MCF 10A (cell line): Measurements from ENCODE around the gene CR1L. TPM values are rescaled to one million over a fixed set of nuclear protein-coding genes. Genes with fewer than 3 reads are reported as not detected.

ENCODE experiments used
- BruUV-seq: library from RNA; stranded (reverse); fragments of 400-500 nt; replicated peaks from 2 replicates; lab custom pipeline; 2021; lab: Mats Ljungman, UMichigan
- CTCF ChIA-PET: fragments of 300-600 bp; sonication (Branson Sonifier 250); formaldehyde crosslinking; extraction: SDS; loops from one replicate; lab custom pipeline; 2021; ENCODE audit warnings: antibody characterized with exemption, inconsistent platforms; lab: Yijun Ruan, JAX
- POLR2A ChIA-PET: fragments of 300-600, 350-650 bp; sonication (Branson Sonifier 250); formaldehyde crosslinking; extraction: SDS; loops from one replicate; lab custom pipeline; 2020; ENCODE audit warnings: antibody characterized with exemption, inconsistent platforms; lab: Yijun Ruan, JAX
- DNase-seq: peaks from one replicate; pipeline ENCODE4 v3.0.0-alpha.2; 2018; ENCODE audit not compliant: unreplicated experiment
- H3K27ac Mint-ChIP-seq: one replicate; pipeline ENCODE4 v1.8.0; 2022; ENCODE audit warnings: mild to moderate bottlenecking, low read depth, mixed read lengths; ENCODE audit not compliant: unreplicated experiment
- H3K27me3 Mint-ChIP-seq: one replicate; pipeline ENCODE4 v1.8.0; 2022; ENCODE audit warnings: mixed read lengths; ENCODE audit not compliant: insufficient read depth, unreplicated experiment
- H3K36me3 Mint-ChIP-seq: one replicate; pipeline ENCODE4 v1.8.0; 2022; ENCODE audit warnings: mild to moderate bottlenecking, moderate library complexity, mixed read lengths; ENCODE audit not compliant: insufficient read depth, unreplicated experiment
- H3K4me1 Mint-ChIP-seq: one replicate; pipeline ENCODE4 v1.8.0; 2022; ENCODE audit warnings: mixed read lengths; ENCODE audit not compliant: insufficient read depth, unreplicated experiment
- H3K4me3 Mint-ChIP-seq: one replicate; pipeline ENCODE4 v1.8.0; 2022; ENCODE audit warnings: mild to moderate bottlenecking, moderate library complexity, mixed read lengths; ENCODE audit not compliant: unreplicated experiment
- H3K9me3 Mint-ChIP-seq: one replicate; pipeline ENCODE4 v1.8.0; 2022; ENCODE audit warnings: mixed read lengths; ENCODE audit not compliant: unreplicated experiment
- intact Hi-C: fragments of 100-400 bp; cut with micrococcal nuclease; formaldehyde crosslinking; loops from 2 replicates; pipeline ENCODE4 v1.14.1; 2022
- total RNA-seq: library from RNA; stranded (reverse); gene quantifications from 2 replicates; pipeline ENCODE4 v1.2.3, GENCODE V29; 2022
- TF ChIP-seq, protein P1 (sequence below): fragments of 200-600 bp; IDR thresholded peaks from one replicate; pipeline ENCODE4 v1.8.0; 2022; ENCODE audit warnings: antibody characterized with exemption, mild to moderate bottlenecking; ENCODE audit not compliant: unreplicated experiment

Gene CR1L
- total RNA-seq, 1 experiment from 2014 or later: not detected

DNA sequence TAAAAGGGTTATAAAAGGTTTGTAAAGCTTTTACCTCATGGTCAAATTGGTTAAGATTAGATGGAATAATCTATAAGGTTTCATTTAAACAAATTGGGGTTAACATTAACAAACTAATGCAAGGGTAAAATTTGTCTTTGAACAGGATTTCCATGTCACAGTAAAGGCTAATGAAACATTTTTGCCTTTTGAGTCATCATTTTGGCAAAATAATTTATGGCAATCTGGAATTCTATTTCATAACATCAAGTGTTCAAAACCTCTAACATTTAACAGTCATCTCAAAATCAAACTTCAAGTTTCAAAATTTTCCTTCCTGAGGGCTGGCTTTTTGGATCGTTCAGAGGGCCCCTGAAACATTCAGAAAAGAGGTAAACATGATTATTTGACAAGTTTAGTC lies 100.4 kb downstream of the CR1L start:
- H3K4me3 Mint-ChIP-seq: peak overlapping the region; percentile 6
- POLR2A ChIA-PET: interaction anchor here (0.7 to 11.1 kb wide), 9 partner anchors 8 to 479 kb away, joined by 3 to 160 read pairs (median 4); partner anchors contain the start of gene CD46
- intact Hi-C loops: no loop called here
- CTCF ChIA-PET: interaction anchor here (1.5 kb wide), 1 partner anchor 8 kb away, joined by 7 read pairs; no protein-coding TSS in a partner anchor
- BruUV-seq: no TSS peak
- H3K27ac Mint-ChIP-seq: peak overlapping the region; percentile 70
- peaks cover 60% of the 10 kb centered on the region for H3K4me1 Mint-ChIP-seq
- H3K9me3 Mint-ChIP-seq: peaks cover 7% of the 10 kb centered on the region
- no peaks in the 10 kb centered on the region for H3K36me3 Mint-ChIP-seq
- H3K27me3 Mint-ChIP-seq: no peaks in the 10 kb centered on the region
- TF ChIP-seq, protein P1, sequence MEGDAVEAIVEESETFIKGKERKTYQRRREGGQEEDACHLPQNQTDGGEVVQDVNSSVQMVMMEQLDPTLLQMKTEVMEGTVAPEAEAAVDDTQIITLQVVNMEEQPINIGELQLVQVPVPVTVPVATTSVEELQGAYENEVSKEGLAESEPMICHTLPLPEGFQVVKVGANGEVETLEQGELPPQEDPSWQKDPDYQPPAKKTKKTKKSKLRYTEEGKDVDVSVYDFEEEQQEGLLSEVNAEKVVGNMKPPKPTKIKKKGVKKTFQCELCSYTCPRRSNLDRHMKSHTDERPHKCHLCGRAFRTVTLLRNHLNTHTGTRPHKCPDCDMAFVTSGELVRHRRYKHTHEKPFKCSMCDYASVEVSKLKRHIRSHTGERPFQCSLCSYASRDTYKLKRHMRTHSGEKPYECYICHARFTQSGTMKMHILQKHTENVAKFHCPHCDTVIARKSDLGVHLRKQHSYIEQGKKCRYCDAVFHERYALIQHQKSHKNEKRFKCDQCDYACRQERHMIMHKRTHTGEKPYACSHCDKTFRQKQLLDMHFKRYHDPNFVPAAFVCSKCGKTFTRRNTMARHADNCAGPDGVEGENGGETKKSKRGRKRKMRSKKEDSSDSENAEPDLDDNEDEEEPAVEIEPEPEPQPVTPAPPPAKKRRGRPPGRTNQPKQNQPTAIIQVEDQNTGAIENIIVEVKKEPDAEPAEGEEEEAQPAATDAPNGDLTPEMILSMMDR: no peak
- peak; percentile 73 for DNase-seq

DNA sequence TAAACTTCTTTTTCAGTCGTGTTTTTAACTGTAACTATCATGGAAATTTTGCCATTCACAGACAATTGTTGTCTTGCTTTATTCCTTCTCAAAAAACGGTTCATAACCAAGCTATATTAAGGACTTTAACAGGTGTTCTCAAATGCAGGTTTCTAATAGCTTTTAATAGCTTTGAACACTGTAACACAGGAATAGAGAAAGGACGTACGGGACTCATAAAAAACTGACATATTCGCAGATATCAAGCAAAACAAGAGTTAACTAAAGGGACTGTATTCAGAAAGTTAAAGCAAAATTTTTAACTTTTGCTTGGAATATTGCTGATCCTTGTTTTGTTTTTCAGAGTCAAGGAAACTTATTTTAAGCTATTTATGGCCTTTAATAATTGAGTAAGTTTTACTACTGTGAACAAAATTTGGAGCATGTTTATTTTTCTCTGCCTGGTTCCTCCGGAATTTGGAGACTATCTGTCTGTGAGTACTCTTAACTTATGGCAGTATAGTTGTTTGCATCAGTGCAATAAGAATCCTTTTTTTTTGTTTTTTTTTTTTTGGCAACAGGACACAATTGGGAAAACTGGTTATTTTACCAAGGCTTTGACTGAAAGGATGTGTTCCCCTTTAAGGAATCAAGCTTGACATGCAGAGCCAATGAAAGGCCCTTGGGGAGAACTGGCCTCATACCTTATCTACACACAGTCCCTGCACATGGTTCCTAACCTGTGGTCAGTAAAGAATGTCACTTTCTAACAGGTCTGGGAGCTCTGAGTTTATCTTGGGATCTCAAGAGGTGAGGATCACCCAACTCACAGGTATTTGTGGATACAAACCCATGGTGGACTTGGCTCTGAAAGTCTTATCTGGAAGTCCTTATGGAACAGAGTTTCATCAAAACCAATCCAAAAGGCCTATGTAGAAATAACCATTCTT lies 101.2 kb downstream of the CR1L start:
- peak overlapping the region; percentile 70 for H3K27ac Mint-ChIP-seq
- no peaks in the 10 kb centered on the region for H3K36me3 Mint-ChIP-seq
- H3K4me3 Mint-ChIP-seq: no peak overlapping the region
- TF ChIP-seq, protein P1: no peak
- intact Hi-C loops: no loop called here
- H3K9me3 Mint-ChIP-seq: peaks cover 7% of the 10 kb centered on the region
- CTCF ChIA-PET: interaction anchor here (0.6 to 1.1 kb wide), 2 partner anchors 9 to 18 kb away, joined by 3 to 4 read pairs; no protein-coding TSS in a partner anchor
- POLR2A ChIA-PET: interaction anchor here (0.6 to 11.1 kb wide), 6 partner anchors 8 to 79 kb away, joined by 3 to 160 read pairs (median 4); partner anchors contain the start of gene CD46
- no TSS peak for BruUV-seq
- peak; percentile 15 for DNase-seq
- H3K27me3 Mint-ChIP-seq: no peaks in the 10 kb centered on the region
- peaks cover 56% of the 10 kb centered on the region for H3K4me1 Mint-ChIP-seq

DNA sequence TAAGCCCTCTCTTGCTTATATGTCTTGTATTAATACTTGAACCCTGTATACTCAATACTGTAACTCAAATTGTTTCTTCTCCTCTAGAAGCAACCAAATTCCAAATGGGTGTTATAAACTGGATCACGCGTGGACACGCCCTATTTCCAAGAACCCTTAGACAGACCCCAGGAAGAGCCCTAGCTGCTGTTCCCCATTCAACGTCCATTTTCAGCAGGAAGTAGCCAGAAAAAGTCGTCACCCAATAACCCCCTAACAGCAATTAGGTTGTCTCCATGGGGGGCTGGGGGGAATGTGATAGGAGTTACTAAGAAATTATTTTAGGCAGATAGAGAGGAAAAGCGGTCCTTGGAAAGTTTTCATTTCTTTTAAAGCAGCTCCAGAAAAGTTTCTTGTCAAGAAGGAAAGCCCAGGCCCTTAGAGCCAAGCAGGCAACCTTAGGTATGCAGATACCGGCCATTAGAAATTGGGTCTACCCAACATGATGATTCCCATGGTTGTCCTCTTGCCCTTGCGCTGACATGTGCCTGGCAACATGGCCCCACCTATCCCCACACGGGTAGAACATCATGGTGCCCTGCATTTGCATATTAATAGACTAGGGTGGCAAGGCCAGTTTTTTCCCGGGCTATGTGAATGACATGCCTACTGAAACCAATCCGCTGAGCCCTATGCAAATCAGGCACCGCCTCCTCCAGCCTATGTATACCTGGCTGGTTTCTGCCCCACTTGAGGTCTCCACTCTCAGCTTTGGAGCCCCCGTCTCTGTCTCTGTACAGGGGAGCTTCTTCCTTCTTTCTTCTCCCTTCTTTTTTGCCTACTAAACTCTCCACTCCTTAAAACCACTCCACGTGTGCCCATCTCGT lies 102.9 kb downstream of the CR1L start:
- H3K27ac Mint-ChIP-seq: no peak overlapping the region
- TF ChIP-seq, protein P1: no peak
- ChIA-PET POLR2A (interaction anchor here (0.7 to 11.1 kb wide), 5 partner anchors 6 to 1245 kb away, joined by 3 to 160 read pairs (median 6); partner anchors contain the start of gene CD46), CTCF (interaction anchor here (1.0 to 1.7 kb wide), 3 partner anchors 48 to 342 kb away, joined by 3 read pairs; no protein-coding TSS in a partner anchor)
- H3K36me3 Mint-ChIP-seq: no peaks in the 10 kb centered on the region
- intact Hi-C loops: no loop called here
- peaks cover 7% of the 10 kb centered on the region for H3K9me3 Mint-ChIP-seq
- no peak for DNase-seq
- no peak overlapping the region for H3K4me3 Mint-ChIP-seq
- no peaks in the 10 kb centered on the region for H3K27me3 Mint-ChIP-seq
- H3K4me1 Mint-ChIP-seq: peaks cover 49% of the 10 kb centered on the region
- BruUV-seq: no TSS peak
